Stimulated activated CD4-positive, alpha-beta T cell treated with anti-CD3 and anti-CD28 coated beads, Interleukin-12 subunit alpha, Interleukin-12 subunit beta, amount 100 ng/mL, for 48 hours (primary cell): ENCODE data around the gene EIF4G3.
"Not testable (repeated sequence)": the region's sequence is repeated elsewhere in the genome, so short reads cannot be mapped to it uniquely, and the experiment has no call there.

ENCODE experiments used
- DNase-seq, 3 donors: peaks; one replicate each; pipeline ENCODE4 v3.0.0-alpha.2; 2020; ENCODE audit warnings: low read depth in 2 of 3, low spot score in 1 of 3

EIF4G3 gene

DNA sequence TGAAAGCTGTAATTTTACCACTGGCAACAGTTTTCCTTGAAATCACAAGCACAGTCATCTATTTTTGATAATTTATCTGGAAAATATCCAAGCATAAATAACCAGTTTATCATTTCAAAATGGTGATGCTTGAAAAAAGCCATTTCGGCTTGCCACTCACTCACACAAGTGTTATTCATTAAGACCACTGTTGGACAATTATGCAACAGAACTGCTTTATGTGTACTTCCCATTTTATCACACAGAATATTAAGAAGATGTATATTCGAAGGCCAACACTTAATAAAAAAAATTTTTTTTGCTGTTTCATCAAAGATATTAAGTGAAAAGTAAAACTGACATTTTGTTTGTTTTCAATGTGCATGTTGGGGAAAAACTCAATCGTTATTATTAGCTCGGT is 62.3 kb downstream of the EIF4G3 start:
- DNase-seq: no peak

- DNase-seq: no peak
Measured at GRCh38 chr1:21110163-21110562, 66.5 kb downstream of the EIF4G3 start.

DNA sequence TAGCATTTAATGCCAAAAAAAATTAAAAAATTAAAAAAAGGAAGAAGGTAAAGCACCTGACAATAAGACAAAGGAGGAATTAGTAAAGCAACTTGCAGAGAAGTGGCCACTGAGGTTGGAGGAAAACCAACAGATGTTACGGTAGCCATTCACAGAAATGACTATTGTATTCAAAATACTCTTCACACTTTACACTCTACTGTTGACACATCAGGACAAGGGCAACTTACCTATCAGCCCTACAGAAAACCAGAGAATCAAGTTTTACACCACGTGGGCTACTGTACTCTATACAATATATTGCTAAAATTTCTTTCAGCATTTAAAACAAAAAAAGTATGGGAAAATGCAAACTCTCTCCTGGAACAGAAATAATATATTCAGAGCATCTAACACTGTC is 70.0 kb downstream of the EIF4G3 start:
- no peak for DNase-seq

DNA sequence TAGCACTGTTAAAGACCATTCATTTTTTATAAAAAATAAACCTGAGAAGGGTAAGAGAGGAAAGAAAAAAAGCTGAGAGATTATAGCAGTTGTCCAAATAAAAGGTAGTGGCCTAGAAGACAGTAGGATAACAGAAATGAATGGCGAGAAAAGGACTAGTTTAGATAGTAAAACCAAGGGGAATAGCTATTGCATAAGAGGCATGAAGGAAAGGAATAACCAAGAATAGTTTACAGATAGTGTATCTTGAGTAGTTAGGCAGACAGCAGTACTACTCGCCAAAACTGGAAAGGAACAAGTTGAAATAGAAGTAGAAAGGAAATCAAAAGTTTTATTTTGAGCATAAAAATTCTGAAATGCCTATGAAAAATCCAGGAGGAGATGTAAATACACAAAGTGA is 70.5 kb downstream of the EIF4G3 start:
- DNase-seq: no peak

- DNase-seq: no peak
Measured at GRCh38 chr1:21105807-21106206, 70.9 kb downstream of the EIF4G3 start.

DNA sequence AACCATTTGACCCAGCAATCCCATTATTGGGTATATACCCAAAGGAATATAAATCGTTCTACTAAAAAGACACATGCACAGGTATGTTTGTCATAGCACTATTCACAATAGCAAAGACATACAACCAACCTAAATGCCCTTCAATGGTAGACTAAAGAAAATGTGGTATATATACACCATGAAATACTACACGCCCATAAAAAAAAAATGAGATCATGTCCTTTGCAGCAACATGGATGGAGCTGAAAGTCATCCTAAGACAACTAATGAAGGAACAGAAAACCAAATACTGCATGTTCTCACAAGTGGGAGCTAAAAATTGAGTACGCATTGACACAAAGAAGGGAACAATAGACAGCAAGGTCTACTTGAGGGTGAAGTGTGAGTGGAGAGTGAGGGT is 72.0 kb downstream of the EIF4G3 start:
- DNase-seq: no peak

GRCh38 chr1:21100481-21100921 is 76.2 kb downstream of the EIF4G3 start:
- DNase-seq: no peak

DNA sequence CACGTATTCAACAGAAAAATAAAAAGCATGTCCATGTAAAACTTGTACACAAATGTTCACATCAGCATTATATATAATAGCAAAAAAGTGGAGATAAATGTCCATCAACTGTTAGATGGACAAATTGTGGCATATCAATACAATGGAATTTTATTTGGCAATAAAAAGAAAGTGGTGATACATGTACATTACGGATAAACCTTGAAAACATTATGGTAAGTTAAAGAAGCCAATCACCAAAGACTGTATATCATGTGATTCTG is 76.9 kb downstream of the EIF4G3 start:
- DNase-seq: no peak

- no peak for DNase-seq
Measured at GRCh38 chr1:21099034-21099868, 77.4 kb downstream of the EIF4G3 start.

- DNase-seq: no peak
Measured at GRCh38 chr1:21098186-21098915, 78.3 kb downstream of the EIF4G3 start.

DNA sequence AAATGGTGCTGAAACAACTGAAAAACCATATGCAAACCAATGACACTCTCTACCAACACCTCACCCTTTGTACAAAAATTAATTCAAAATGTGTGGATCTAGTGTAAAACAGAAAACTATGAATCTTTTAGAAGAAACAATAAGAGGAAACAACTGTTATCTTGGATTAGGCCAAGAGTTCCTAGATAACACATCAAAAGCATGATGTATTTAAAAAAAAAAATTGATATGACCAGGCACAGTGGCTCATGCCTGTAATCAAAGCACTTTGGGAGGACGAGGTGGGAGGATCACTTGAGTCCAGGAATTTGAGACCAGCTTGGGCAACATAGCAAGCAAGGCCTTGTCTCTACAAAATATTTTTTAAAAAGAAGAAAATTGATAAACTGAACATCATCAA is 79.0 kb downstream of the EIF4G3 start:
- DNase-seq: no peak

GRCh38 chr1:21095976-21096375 is 80.7 kb downstream of the EIF4G3 start:
- DNase-seq: no peak

DNA sequence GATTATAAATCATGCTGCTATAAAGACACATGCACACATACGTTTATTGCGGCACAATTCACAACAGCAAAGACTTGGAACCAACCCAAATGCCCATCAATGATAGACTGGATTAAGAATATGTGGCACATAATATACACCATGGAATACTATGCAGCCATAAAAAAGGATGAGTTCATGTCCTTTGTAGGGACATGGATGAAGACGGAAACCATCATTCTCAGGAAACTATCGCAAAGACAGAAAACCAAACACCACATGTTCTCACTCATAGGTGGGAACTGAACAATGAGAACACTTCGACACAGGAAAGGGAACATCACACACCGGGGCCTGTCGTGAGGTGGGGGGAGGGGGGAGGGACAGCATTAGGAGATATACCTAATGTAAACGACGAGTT is 82.4 kb downstream of the EIF4G3 start:
- DNase-seq: not testable (repeated sequence)

- DNase-seq: not testable (repeated sequence)
Measured at GRCh38 chr1:21093271-21093958, 83.3 kb downstream of the EIF4G3 start.

- not testable (repeated sequence) for DNase-seq
Measured at GRCh38 chr1:21092545-21092944, 84.2 kb downstream of the EIF4G3 start.

GRCh38 chr1:21091053-21091690 is 85.5 kb downstream of the EIF4G3 start:
- DNase-seq: not testable (repeated sequence)

DNA sequence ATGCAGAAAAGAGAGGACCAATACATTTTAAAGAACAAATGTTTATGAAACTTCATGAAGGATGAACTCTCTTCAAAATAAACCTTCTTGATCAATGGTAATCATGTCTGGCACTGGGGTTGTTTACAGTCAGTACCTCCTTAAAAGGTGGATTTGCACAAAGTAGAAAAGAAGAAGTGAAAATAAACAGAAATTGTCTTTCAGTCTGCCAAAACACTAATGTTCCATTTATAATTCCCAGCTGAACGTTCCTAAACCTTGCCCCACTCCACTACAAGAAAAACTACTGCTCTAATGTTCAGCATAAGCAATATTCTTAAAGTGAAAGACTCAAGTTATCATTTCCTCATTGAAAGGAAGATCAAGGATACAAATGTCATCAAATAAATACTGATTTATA is 86.2 kb downstream of the EIF4G3 start:
- no peak for DNase-seq

- DNase-seq: no peak
Measured at GRCh38 chr1:21089731-21090130, 87.0 kb downstream of the EIF4G3 start.

DNA sequence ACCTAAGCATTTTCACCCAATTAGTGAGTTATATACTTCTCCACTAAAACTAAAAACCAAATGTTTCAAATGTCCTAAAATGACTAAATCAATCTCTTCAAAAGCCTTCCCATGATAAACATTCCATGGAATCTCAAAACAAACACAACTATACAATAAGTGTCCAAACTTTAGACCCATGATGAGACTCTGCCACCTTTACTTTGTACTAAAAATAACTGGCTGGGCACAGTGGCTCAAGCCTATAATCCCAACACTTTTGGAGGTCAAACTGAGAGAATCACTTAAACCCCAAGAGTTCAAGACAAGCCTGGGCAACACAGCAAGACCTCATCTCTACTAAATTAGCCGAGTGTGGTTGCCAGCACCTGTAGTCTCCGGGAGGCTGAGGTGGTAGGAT is 87.4 kb downstream of the EIF4G3 start:
- DNase-seq: no peak

DNA sequence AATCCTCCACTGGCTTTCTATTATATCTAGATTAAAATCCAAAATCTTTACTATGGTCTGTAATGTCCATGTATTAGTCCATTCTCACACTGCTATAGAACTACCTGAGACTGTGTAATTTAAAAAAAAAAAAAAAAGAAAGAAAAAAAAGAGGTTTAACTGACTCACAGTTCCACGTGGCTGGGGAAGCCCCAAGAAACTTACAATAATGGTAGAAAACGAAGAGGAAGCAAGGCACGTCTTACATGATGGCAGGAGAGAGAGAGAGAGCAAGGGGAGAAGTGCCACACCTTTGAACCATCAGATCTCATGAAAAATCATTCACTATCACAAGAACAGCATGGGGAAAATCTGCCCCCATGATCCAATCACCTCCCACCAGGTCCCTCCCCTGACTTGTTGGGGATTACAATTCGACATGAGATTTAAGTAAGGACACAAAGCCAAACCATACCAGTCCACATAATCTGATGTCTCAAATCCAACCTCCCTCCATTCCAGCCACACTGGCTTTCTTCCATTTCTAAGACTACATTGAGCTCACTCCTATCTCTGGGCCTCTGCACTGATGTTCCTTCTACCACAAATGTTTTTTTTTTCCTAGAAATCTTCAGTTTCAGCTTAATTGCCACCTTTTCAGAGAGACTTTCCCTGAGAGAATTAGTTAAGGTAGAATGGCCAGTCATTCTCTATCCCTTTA is 92.4 kb downstream of the EIF4G3 start:
- DNase-seq: peak in 1 of 3 donors; percentile 2

GRCh38 chr1:21082073-21082472 is 94.6 kb downstream of the EIF4G3 start:
- no peak for DNase-seq
